Dermis blood vessel endothelial cell (primary cell): ENCODE measurements around the gene DNER. TPM values are rescaled to one million over a fixed set of nuclear protein-coding genes. Genes with fewer than 3 reads are reported as not detected.

ENCODE experiments used
- DNase-seq: peaks from one replicate; pipeline ENCODE4 v3.0.0; 2010
- total RNA-seq: library from RNA; depleted of rRNA; stranded (reverse); fragments of >200 nt; gene quantifications from 2 replicates; pipeline ENCODE4 v1.2.3, GENCODE V29; 2014

DNER gene
- total RNA-seq, 1 donor from 2014 or later = not detected

DNA sequence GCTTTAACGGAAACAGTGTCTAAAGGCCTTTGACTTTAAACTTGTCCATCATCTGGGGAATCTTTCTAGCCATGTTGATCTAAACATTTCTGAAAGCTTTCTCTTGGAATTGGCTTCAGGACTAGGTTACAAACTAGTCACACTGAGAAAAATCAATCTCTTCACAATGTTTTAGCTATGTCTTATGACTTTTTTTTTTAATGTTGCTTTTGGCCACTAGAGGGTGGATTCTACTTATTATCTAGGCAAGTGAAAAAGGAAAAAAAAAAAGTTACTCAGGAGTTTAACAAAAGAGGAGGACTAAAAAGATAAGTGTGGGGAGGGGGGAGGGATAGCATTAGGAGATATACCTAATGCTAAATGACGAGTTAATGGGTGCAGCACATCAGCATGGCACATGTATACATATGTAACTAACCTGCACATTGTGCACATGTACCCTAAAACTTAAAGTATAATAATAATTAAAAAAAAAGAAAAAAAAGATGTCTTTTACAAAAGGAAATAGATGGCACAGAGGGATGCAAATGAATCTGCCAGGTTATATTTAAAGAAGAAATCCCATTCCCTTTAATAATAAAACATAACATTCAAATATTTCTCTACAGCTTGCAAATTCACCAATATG is 282.9 kb downstream of the DNER start:
- peak; percentile 74 for DNase-seq

DNA sequence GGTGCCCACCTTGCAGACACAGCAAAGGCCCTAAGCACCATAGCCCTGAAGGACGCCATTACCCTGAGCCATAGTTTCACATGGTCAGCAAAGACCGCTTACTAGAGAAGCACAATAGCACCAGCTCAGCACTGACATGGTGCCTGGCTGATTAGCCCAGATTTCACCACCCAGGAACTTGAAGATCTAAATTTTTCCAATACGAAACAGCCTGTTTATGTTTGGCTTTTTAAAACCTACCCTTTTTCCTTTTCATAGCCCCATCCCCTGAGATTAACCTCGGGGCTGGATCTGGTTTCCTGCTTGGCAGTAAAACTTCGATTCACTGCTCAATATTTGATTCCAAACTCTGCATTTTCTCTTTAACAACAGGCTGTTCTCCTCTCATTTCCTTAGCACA is 284.8 kb downstream of the DNER start:
- no peak for DNase-seq

DNA sequence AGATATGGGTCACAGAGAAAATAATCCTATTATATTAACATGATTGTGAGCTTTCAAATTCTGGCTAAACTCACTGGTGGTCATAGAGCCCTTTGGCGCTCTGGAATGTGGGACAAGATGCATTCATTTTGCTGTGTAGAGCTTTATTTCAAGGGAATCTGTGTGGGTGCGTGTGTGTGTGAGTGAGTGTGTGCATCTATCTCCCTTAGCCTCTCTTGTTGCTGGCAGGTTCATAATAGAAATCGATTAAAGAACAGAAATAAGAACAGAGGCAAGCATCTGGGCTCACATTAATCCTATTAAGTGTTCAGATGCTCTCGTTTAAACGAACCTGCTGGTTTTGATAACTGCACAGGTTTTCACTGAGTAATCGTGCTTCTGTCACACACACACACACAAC is 287.9 kb downstream of the DNER start:
- no peak for DNase-seq

DNA sequence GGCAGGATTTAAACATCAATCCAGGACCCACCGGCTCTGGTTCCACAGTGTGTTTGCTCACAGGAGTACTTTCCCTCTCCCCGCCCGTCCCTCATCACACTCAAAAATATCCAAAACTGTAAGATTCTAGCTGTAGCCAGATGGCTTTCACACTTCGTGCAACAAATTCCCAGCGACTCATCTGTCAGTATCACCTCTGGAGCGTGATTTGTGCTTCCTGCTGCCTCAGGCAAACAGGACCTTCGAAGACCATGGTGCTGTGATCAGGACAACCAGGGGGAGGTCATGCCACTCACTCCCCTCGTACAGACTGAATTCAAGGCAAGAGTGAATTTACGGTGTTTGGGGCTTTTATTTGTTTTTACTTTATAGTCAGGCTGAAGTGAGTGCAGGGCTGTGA is 288.8 kb downstream of the DNER start:
- DNase-seq = no peak

DNA sequence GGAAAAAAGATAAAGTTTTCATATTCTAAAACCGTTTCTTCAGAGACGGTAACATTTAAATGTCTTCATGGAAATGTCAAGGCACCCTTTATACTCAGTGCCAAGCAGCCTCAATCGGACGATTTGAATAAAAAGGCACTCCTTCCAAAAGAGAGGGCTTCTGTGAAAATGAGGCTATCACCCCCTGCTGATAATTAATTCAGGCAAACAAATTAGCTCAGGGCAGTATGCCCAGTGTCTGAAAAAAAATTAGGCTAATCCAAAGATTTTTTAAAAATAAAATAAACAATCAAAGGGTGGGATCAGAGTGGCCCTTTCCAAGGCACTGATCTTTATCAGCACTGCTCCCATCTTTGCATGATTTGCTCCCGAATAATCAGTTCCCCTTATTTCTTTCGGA is 292.3 kb downstream of the DNER start:
- no peak for DNase-seq

DNA sequence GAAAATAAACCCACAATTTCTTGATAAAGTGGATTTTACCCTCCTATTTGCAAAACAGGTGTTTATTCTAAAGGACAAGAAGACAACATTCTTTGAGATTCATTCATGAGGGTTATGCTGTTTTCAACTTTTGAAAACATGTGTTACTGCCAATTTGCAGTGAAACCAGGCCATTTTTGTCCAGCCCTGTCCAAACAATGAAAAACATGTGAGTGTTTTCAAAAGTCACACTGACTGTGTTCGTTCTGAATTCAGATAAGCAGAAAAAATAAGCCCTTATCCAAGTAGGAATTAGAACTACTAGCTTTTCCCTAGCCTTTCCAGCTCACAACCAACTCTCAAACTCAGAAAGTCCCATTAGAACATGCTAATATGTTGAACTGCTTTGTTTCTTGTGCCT is 295.2 kb downstream of the DNER start:
- DNase-seq = no peak

DNA sequence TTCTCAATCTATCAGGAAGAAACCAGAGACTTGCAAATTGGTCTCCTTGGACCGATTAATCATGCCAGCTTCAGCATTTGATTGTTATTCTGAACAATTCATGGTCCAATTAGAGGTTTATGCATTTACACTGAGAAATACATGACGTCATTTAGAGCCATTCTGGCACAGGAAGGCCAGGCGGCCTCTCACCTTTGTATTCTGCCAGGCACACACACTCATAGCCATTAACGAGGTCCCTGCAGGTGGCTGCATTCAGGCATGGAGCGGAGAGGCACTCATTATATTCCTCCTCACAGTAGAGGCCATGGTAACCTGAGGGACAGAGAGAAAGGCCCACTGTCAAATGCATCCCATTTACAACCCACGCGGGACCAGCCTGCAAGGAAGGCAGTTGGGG is 296.4 kb downstream of the DNER start:
- DNase-seq = peak; percentile 63

DNA sequence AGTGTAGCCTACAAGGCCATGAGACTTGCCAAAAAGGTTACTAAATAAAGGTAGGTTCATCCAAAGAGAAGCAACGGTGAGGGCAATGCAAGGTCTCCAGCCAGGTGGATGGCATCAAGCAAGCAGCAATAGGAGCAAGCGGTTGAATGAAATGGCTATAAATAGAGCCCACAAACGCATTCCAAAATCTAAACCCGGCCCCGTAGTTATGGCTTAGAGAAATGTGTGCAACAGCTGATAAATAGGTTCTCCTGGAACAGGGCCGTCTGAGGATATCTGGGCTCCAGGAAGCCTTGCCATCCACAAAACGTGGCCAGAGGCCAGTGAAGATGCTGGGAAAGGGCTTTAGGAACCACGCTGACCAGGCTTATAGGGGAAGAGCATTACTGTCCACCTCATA is 297.2 kb downstream of the DNER start:
- no peak for DNase-seq

DNA sequence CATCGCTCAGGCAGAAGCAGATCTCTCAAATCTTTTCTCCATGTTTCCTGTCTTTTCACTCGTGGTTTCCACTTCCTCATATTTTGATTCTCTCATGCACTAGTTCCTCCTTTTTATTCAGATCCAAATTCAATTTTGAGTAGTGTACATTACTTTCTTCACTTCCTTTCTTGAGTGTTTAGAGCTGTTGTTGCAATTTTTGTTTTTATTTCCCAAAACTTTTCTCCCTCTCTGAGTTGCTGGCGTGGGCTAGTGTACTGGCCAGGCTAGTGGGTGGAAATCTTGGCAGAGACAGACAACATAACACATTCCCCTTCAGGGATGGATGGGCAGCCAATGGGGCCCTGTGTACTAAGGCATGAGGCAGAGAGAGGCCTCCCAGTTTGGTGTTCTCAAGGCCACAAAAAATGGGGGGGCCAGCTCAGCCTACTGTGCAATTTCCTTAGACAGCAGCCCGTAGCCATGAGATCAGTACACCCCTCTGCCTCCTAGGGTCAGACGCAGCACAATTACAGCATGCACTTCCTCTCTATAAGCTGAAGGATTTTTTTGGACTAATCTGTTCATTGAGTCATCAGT is 298.1 kb downstream of the DNER start:
- DNase-seq = peak; percentile 53

DNA sequence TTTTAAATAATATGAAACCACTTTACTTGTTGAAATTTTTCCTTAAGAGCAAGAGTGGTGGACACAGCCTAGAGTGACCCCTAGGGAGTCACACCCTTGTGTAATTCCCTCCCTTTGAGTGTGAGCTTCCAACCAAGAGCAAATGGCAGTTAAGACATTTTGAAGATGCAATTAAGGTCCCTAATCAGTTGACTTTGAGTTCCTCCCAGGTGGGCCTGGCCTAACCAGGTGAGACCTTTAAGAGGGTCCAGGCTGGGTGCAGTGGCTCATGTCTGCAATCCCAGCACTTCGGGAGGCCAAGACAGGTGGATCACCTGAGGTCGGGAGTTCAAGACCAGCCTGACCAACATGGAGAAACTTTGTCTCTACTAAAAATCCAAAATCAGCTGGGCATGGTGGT is 299.7 kb downstream of the DNER start:
- DNase-seq = no peak

DNA sequence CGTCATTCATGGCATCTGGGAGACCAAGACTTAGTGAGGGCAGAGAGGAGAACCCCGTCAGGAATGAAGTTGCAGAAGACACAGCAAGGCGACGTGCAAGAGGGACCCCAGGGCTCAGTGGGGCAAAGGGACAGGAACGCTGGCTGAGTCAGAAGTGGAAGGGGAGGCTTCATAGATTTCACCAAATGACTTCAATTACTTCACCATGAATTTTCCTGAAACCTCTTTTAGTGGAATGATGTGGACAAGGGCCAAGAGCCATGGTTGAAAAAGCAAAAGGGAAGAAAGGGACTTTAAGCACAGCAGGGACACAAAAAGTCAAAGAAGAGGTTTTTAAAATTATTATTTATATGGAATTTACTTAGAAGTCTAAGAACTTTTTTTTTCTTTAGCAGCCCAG is 301.7 kb downstream of the DNER start:
- DNase-seq = no peak

DNA sequence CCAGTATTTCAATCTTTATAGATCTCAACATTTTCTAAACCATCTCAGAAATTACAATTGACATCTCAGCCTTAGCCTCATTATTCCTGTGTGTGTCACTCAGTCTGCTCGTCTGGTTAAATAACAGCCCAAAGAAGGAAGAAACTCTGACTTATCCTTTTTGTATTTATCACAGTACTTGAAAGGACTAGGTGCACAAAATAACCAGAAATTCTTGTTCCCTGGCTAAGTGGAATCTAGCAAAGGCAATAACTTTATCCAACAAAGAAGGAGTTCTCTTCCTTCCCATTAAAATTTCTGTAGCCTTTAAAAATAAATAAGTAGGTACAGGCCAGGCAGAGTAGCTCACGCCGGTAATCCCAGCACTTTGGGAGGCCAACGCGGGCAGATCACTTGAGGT is 303.4 kb downstream of the DNER start:
- no peak for DNase-seq

DNA sequence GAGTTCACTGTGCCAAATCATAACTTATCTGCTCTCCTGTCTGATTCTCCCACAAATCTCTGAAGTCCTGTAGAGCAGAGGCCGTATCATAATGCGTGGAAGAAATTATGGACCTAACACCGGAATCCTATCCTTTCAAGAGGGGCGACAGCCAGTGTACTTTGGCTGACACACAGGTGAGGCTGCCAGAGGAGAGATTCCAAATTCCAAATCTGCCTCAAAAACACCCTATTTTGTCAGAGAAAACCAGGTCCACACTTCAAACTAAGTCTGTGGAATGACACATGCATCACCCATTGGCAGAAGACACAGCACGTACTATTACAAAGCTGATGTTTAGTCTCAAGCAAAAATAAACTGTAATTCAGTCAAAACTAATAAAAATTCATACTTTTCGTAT is 304.1 kb downstream of the DNER start:
- no peak for DNase-seq

DNA sequence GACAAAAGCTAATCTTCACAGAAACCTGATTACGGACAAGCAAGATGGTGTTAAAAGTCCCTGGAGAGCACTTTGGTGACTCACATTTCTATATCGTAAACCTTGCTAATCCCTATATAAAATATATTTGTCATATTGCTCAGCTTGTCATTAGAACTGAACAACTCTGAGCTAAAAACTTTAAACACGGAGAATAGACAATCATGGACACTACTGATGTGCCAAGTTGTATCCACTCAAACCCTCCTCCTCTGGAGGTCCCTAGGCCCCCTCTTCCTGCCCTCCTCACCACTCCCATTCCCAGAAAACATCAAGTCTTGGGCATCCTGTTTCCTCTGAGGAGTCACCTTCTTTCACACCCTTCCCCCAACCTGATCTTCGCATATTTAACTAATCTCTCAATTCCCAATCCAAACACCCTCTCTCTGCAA is 304.6 kb downstream of the DNER start:
- no peak for DNase-seq

DNA sequence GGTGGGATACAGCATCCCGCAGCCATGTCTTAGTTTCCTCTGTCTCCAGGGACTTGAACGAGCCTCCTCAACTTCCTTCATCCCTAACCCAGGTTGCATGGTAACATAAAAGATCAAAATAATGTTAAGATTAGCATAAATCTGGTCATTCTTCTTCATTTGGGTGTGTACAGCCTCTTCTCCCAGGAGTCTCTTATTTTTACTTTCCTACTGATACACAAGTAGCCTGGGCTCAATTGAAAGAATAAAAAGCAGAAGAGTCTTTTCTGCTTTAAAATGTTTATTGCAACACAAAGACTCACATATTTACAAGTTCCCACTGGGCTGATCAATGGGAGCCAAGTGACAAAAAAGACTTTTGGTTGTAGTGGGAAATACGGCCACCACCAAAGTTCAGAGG is 305.4 kb downstream of the DNER start:
- no peak for DNase-seq

DNA sequence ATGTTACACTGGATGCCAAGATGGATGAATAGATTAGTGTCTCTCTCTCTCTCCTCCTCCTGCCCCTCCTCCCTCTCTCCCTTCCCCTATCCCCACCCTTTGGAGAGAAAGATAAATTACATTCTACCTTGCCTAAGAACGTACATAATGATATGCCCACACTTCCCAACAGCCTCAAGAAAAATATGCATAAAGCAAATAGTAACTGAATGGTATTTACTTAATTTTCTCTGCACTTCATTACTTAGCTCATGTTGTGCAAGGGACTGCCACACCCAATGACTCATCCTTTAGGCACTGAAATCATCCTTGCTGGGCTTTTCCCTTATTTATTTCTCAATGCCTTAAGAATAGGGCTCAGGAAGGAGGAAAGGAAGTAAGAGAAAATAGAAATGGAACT is 306.0 kb downstream of the DNER start:
- peak; percentile 67 for DNase-seq

DNA sequence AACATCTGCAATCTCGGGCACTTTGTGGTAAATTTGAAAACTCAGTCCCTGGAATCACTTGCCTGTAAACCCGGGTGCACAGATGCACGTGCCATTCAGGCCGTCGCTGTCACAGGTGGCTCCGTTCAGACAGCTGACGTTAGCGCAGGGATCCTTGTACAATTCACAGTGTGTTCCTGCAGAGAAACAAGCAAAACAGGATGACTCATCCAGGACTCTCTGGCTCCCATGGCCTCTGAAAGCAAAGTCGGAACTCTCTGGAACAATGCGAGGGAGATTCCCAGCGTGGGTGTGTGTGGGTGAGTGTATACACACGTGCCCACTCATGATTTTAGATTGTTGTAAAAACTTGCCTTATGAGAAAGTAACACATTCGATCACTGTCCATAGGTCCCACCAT is 307.2 kb downstream of the DNER start:
- peak; percentile 98 for DNase-seq

DNA sequence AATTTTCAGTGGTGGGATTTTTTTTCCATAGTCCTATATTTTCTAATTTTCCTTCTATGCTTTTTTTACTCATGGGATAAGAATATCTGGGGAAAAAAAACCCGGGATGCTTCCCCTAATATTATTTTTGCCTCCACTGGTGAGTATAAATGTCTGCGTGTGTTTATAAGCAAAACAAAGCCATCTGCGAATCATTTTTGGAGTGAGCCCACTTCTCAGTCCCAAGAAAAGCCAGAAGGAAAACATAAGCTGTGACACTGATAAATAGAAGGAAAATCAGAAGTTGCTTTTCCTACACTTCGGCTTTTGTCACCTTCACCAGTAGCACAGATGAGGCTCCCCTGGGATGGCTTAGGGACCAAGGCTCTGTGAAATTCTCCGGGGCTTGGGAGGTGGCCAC is 308.6 kb downstream of the DNER start:
- no peak for DNase-seq

DNA sequence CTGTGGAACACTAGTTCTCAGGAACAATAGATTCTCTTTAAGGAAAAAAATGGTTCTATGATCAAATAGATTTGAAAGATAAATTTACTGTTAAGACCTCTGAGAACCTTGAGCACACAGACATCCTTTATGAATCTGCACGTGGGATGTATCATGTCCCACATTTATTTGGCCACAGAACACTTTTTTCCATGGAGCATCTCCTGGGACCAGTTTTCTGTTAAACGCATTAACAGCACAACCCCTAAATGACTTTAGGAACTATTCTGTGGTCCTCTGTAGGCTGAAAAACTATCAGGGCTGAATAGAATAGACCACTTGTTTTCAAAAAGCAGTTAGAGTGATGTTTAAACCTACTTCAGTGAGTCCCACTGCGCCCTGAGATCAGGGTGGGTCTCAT is 311.1 kb downstream of the DNER start:
- no peak for DNase-seq

DNA sequence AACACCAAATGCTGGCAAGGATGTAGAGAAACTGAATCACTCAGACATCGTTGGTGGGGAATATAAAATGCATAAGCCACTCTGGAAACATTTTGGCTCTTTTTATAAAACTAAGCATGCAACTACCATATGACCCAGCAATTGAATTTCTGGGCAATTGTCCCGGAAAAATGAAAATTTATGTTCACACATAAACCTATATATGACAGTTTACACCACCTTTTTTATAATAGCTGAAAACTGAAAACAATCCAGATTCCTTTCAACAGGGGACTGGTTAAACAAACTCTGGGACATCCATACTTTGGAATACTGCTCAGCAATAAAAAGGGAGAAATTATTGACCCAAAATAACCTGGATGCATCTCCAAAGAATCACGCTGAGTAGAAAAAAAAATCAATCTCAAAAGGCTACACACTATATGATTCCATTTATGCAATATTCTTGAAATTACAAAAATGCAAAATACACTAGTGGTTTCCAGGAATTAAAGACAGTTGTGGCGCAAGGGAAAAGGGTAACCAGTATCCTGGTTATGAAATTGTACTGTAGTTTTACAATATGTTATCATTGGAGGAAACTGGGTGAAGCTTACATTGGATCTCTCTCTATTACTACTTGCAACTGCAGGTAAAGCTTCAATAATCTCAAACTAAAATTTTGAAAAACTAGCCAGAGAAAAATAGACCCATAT is 313.0 kb downstream of the DNER start:
- no peak for DNase-seq

DNA sequence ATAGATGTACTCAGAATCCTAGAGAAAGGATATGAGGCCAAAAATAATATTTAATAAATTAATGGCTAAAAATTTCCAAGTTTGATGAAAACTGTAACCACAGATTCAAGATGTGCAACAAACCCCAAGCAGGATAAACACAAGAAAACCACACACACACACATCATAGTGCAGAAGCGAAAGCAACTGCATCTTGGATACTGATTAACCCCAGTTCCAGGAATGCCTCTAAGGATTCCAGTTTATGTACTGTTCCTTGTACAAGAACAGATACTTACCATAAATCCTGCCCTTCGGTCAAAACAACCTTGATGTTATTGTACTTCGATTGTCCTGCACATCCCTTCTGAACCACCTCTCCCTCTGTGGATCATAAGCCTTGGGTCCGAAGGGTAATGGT is 320.4 kb downstream of the DNER start:
- DNase-seq = no peak

DNA sequence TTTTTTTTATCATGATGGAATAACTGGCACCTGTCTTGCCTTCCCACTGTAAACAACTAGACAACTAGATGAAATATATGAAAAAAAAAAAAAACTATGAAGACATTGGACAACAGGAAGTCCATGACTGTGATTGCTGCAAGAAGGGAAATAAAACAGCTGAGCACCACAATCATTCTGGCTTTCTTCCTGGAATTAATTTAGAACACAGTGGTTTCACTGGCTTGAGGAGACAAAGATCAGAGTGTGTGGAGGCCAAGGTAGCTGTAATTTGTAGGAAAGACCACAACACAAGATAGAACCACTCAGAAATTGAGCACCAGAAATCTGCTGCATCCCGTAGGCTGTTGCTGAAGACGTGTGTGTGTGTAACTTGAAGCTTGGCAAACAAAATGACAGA is 322.2 kb downstream of the DNER start:
- DNase-seq = no peak

DNA sequence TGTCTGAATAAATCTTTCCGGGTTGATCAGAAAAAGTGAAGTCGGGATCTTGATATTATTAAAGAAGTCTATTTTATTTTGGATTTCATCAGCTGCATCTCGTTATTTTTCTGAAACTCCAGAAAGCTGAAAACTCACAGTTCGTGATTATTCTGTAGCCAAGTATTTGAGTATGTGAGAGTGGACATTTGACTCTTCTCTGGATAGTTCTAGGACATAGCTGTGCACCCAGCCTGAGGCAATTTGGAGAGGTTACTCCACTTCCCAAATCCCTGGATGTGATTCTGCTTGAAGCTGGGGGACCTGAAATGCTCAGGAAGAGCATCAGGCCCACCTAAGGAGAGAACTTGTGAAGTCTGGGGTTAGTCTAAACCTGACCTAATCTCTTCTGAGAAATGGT is 325.6 kb downstream of the DNER start:
- DNase-seq = no peak

DNA sequence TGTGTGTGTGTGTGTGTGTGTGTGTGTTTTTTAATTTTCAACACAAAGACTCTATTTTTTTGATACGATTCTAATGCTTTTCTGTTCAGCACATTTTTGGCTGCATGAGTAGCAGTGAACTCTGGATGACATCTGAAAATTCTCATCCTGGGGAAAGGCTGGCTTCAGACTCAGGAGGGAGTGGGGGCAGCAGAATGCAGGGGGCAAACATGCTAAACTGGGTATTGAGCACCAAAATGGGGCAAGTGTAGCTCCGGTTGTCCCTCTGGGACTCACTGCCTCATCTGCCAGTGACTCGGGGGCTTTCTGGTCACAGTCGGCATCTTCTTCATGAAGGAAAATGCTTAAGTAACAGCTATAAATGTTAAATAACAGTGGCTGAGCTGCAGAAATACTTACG is 326.5 kb downstream of the DNER start:
- DNase-seq = no peak
